PC-9 (cell line): Measurements from ENCODE around the gene MADD.

Source experiments
- EZH2 ChIP-seq: fragments of 200-600 bp; sonication (generic); IDR thresholded peaks from 2 replicates; pipeline ENCODE4 v1.8.0; 2017; ENCODE audit warnings: antibody characterized with exemption, low read depth
- TF ChIP-seq, protein P1 (sequence below): fragments of 200-600 bp; sonication (generic); conservative IDR thresholded peaks from 2 replicates; pipeline ENCODE4 v1.6.1; 2017; ENCODE audit warnings: mixed run types, antibody characterized with exemption, mild to moderate bottlenecking, moderate library complexity

GRCh38 chr11:47282462-47282861 is 12.5 kb downstream of the MADD start:
- TF ChIP-seq, protein P1, sequence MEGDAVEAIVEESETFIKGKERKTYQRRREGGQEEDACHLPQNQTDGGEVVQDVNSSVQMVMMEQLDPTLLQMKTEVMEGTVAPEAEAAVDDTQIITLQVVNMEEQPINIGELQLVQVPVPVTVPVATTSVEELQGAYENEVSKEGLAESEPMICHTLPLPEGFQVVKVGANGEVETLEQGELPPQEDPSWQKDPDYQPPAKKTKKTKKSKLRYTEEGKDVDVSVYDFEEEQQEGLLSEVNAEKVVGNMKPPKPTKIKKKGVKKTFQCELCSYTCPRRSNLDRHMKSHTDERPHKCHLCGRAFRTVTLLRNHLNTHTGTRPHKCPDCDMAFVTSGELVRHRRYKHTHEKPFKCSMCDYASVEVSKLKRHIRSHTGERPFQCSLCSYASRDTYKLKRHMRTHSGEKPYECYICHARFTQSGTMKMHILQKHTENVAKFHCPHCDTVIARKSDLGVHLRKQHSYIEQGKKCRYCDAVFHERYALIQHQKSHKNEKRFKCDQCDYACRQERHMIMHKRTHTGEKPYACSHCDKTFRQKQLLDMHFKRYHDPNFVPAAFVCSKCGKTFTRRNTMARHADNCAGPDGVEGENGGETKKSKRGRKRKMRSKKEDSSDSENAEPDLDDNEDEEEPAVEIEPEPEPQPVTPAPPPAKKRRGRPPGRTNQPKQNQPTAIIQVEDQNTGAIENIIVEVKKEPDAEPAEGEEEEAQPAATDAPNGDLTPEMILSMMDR, result no peak
- TF ChIP-seq EZH2, result no peak
